Hepatocyte (in vitro differentiated cells): ENCODE data around the gene MAPK4. TPM values are rescaled to one million over a fixed set of nuclear protein-coding genes. Genes with fewer than 3 reads are reported as not detected.

ENCODE experiments used
- DNase-seq: peaks from one replicate; pipeline ENCODE4 v3.0.0-alpha.2; 2016; ENCODE audit warnings: low spot score
- H2AFZ ChIP-seq: fragments of 200-600 bp; sonication (generic); 2 replicates; pipeline ENCODE4 v1.6.0; 2016; ENCODE audit warnings: antibody characterized with exemption, mild to moderate bottlenecking
- H3K27ac ChIP-seq: fragments of 200-600 bp; sonication (generic); 2 replicates; pipeline ENCODE4 v1.5.1; 2016; ENCODE audit warnings: mild to moderate bottlenecking
- H3K27me3 ChIP-seq: fragments of 200-600 bp; sonication (generic); 2 replicates; pipeline ENCODE4 v1.6.1; 2016
- H3K36me3 ChIP-seq: fragments of 200-600 bp; sonication (generic); replicated peaks from 2 replicates; pipeline ENCODE4 v1.5.1; 2016; ENCODE audit warnings: low read depth; ENCODE audit not compliant: insufficient read depth
- H3K4me1 ChIP-seq: fragments of 200-600 bp; sonication (generic); 2 replicates; pipeline ENCODE4 v1.5.1; 2016; ENCODE audit warnings: mild to moderate bottlenecking, moderate library complexity; ENCODE audit not compliant: insufficient read depth
- H3K4me2 ChIP-seq: fragments of 200-600 bp; sonication (generic); 2 replicates; pipeline ENCODE4 v1.6.0; 2016
- H3K4me3 ChIP-seq: fragments of 200-600 bp; sonication (generic); 2 replicates; pipeline ENCODE4 v1.5.1; 2016; ENCODE audit warnings: mild to moderate bottlenecking
- H3K79me2 ChIP-seq: fragments of 200-600 bp; sonication (generic); 2 replicates; pipeline ENCODE4 v1.6.0; 2017; ENCODE audit warnings: mild to moderate bottlenecking
- H3K9me2 ChIP-seq: fragments of 200-600 bp; sonication (generic); replicated peaks from 2 replicates; pipeline ENCODE4 v1.6.0; 2017; ENCODE audit warnings: mild to moderate bottlenecking; ENCODE audit not compliant: insufficient read depth
- H3K9me3 ChIP-seq: fragments of 200-600 bp; sonication (generic); 2 replicates; pipeline ENCODE4 v1.5.1; 2016; ENCODE audit warnings: low read depth, mild to moderate bottlenecking
- H4K20me1 ChIP-seq: fragments of 200-600 bp; sonication (generic); 2 replicates; pipeline ENCODE4 v1.6.0; 2016; ENCODE audit warnings: mild to moderate bottlenecking; ENCODE audit not compliant: insufficient read depth, poor library complexity, severe bottlenecking
- CTCF ChIP-seq: fragments of 200-600 bp; sonication (generic); IDR thresholded peaks from 2 replicates; pipeline ENCODE4 v1.5.1; 2016; ENCODE audit warnings: antibody characterized with exemption, mild to moderate bottlenecking; ENCODE audit not compliant: poor library complexity
- EZH2 ChIP-seq: fragments of 200-600 bp; sonication (generic); IDR thresholded peaks from 2 replicates; pipeline ENCODE4 v1.6.1; 2016; ENCODE audit warnings: antibody characterized with exemption, mild to moderate bottlenecking, borderline replicate concordance
- EZH2phosphoT487 ChIP-seq: fragments of 200-600 bp; sonication (generic); IDR thresholded peaks from one replicate; pipeline ENCODE4 v1.6.1; 2018; ENCODE audit warnings: antibody characterized with exemption, mild to moderate bottlenecking, low read depth, moderate library complexity; ENCODE audit not compliant: unreplicated experiment, severe bottlenecking
- WGBS: methylation state at CpG from one replicate; pipeline ENCODE4 v1.1.6; 2016; ENCODE audit warnings: low lambda C conversion rate; ENCODE audit errors: missing lambda C conversion rate; 5-methylcytosine and 5-hydroxymethylcytosine counted together
- polyA plus RNA-seq: library from polyadenylated mRNA; unstranded; fragments of >200 nt; fragmentation: Nextera tagmentation; extraction: Ambion mirVana; gene quantifications from 2 replicates; pipeline ENCODE4 v1.2.1, GENCODE V29; 2016
- total RNA-seq: library from RNA; depleted of rRNA; stranded (reverse); fragments of >200 nt; gene quantifications from 2 replicates; pipeline ENCODE4 v1.2.3, GENCODE V29; 2014

Gene MAPK4
- total and polyA plus RNA-seq, 2 experiments from 2014 or later: 2.0 to 2.4 TPM

GRCh38 chr18:50619861-50620275 lies 60.0 kb downstream of the MAPK4 start:
- Histone ChIP-seq H3K27me3 (no peaks in the 10 kb centered on the region), H3K27ac (no peak overlapping the region), H3K4me2 (no peak overlapping the region), H2AFZ (no peak overlapping the region), H3K79me2 (no peaks in the 10 kb centered on the region), H3K9me3 (no peaks in the 10 kb centered on the region), H3K4me1 (no peaks in the 10 kb centered on the region), H3K36me3 (no peaks in the 10 kb centered on the region), H4K20me1 (no peaks in the 10 kb centered on the region), H3K9me2 (no peaks in the 10 kb centered on the region), H3K4me3 (no peak overlapping the region)
- no peak for DNase-seq
- TF ChIP-seq CTCF (no peak), EZH2 (no peak), EZH2phosphoT487 (no peak)
- 98% methylated on average over 4 of the region's 4 CpGs for WGBS

DNA sequence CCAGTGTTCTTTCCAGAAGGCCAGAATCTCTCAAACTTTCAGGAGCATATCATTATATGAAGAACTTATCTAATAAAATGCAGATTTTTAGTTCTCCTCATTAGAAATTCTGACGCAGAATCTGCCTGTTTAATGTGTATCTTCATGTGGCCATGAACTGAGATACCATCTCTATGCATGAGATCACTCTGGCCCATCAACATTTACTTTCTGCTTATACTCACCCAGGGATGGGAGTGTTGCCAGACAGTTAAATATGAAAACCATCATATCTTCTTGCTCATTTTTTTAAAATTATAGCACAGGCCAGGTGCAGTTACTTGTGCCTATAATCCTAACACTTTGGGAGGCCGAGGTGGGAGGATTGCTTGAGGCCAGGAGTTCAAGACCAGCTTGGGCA lies 60.4 kb downstream of the MAPK4 start:
- Histone ChIP-seq H3K9me2 (no peaks in the 10 kb centered on the region), H3K79me2 (no peaks in the 10 kb centered on the region), H3K4me3 (no peak overlapping the region), H3K9me3 (no peaks in the 10 kb centered on the region), H3K27ac (no peak overlapping the region), H3K4me2 (no peak overlapping the region), H2AFZ (no peak overlapping the region), H3K27me3 (no peaks in the 10 kb centered on the region), H3K36me3 (no peaks in the 10 kb centered on the region), H3K4me1 (no peaks in the 10 kb centered on the region), H4K20me1 (no peaks in the 10 kb centered on the region)
- TF ChIP-seq EZH2phosphoT487 (no peak), CTCF (no peak), EZH2 (no peak)
- 94% methylated on average over 2 of the region's 2 CpGs for WGBS
- no peak for DNase-seq

DNA sequence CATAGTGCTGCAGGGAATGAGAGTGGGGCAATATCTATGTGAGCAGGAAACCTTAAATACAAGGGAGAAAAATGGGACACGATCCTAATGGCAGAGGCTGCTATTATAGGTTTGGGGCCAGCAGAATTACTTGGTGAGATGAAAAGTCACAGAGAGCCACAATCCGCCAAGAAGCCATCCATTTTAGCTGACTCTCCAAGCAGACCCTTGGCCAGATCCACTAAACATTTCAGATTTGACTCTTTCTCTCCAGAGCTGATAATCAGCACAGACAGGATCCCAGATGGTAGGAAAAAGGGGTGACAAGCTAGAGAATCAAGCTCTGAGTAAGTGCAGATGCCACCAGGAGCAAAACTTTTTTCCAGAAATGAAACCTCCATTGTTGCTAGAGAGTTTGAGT lies 61.5 kb downstream of the MAPK4 start:
- H3K9me2 ChIP-seq: no peaks in the 10 kb centered on the region
- no peak overlapping the region for H2AFZ ChIP-seq
- no peaks in the 10 kb centered on the region for H3K4me1 ChIP-seq
- H3K36me3 ChIP-seq: no peaks in the 10 kb centered on the region
- H4K20me1 ChIP-seq: no peaks in the 10 kb centered on the region
- no peak for DNase-seq
- H3K4me2 ChIP-seq: no peak overlapping the region
- WGBS: 81% methylated on average over 2 of the region's 2 CpGs
- TF ChIP-seq EZH2phosphoT487 (no peak), EZH2 (no peak)
- H3K9me3 ChIP-seq: no peaks in the 10 kb centered on the region
- H3K4me3 ChIP-seq: no peak overlapping the region
- no peaks in the 10 kb centered on the region for H3K27me3 ChIP-seq
- H3K27ac ChIP-seq: no peak overlapping the region
- H3K79me2 ChIP-seq: no peaks in the 10 kb centered on the region

- H3K36me3 ChIP-seq: no peaks in the 10 kb centered on the region
- no peak overlapping the region for H3K27ac ChIP-seq
- DNase-seq: no peak
- H3K27me3 ChIP-seq: no peaks in the 10 kb centered on the region
- no peaks in the 10 kb centered on the region for H3K9me3 ChIP-seq
- H4K20me1 ChIP-seq: no peaks in the 10 kb centered on the region
- H3K4me3 ChIP-seq: no peak overlapping the region
- no peaks in the 10 kb centered on the region for H3K9me2 ChIP-seq
- H3K4me2 ChIP-seq: no peak overlapping the region
- TF ChIP-seq CTCF (no peak), EZH2phosphoT487 (no peak), EZH2 (no peak)
- H3K79me2 ChIP-seq: no peaks in the 10 kb centered on the region
- H3K4me1 ChIP-seq: no peaks in the 10 kb centered on the region
- 84% methylated on average over 3 of the region's 3 CpGs for WGBS
- no peak overlapping the region for H2AFZ ChIP-seq
Observed at GRCh38 chr18:50622320-50622719, 62.4 kb downstream of the MAPK4 start.
